WTC11 (cell line): ENCODE data around the gene COL4A1. TPM values are rescaled to one million over a fixed set of nuclear protein-coding genes. Genes with fewer than 3 reads are reported as not detected.

Source experiments
- ATAC-seq: fragments of 200-7000 bp; cut with Tn5 transposase; 2 replicates; pipeline ENCODE4 v1.10.0; 2021; ENCODE audit warnings: mild to moderate bottlenecking, moderate library complexity
- CTCF ChIA-PET: fragments of 300-600 bp; sonication (Branson Sonifier 250); formaldehyde crosslinking; loops from one replicate; lab custom pipeline; 2021; ENCODE audit warnings: antibody characterized with exemption; lab: Charles Lee
- POLR2A ChIA-PET: fragments of 350-600 bp; sonication (Branson Sonifier 250); formaldehyde crosslinking; loops from one replicate; lab custom pipeline; 2021; ENCODE audit warnings: antibody characterized with exemption; lab: Charles Lee
- DNase-seq: peaks from one replicate; pipeline ENCODE4 v3.0.0; 2021; ENCODE audit warnings: low spot score
- H3K27ac Mint-ChIP-seq: 2 replicates; pipeline ENCODE4 v1.8.0; 2021; ENCODE audit warnings: mixed read lengths
- H3K27me3 Mint-ChIP-seq: 2 replicates; pipeline ENCODE4 v1.8.0; 2021; ENCODE audit warnings: low read depth, mild to moderate bottlenecking, moderate library complexity, mixed read lengths
- H3K36me3 Mint-ChIP-seq: 2 replicates; pipeline ENCODE4 v1.8.0; 2021; ENCODE audit warnings: mixed read lengths
- H3K4me1 Mint-ChIP-seq: 2 replicates; pipeline ENCODE4 v1.8.0; 2022; ENCODE audit warnings: mixed read lengths
- H3K4me3 Mint-ChIP-seq: 2 replicates; pipeline ENCODE4 v1.8.0; 2021; ENCODE audit warnings: mild to moderate bottlenecking, moderate library complexity, mixed read lengths
- H3K9me3 Mint-ChIP-seq: 2 replicates; pipeline ENCODE4 v1.8.0; 2021; ENCODE audit warnings: mixed read lengths
- CBFB ChIP-seq: sonication (generic); formaldehyde crosslinking; IDR thresholded peaks from 2 replicates; pipeline ENCODE4 v1.8.1; 2022; ENCODE audit warnings: mild to moderate bottlenecking, low read depth, missing genetic modification reagents
- FOXJ3 ChIP-seq: sonication (generic); formaldehyde crosslinking; IDR thresholded peaks from 2 replicates; pipeline ENCODE4 v1.9.0; 2021; ENCODE audit warnings: missing genetic modification reagents, mild to moderate bottlenecking, borderline replicate concordance
- GRHL2 ChIP-seq: fragments of 250-450 bp; sonication (Bioruptor Pico); IDR thresholded peaks from 2 replicates; pipeline ENCODE4 v1.8.0; 2022; ENCODE audit warnings: mild to moderate bottlenecking, moderate library complexity; ENCODE audit not compliant: insufficient replicate concordance, severe bottlenecking
- HMGA2 ChIP-seq: fragments of 250-450 bp; sonication (Bioruptor Pico); IDR thresholded peaks from 2 replicates; pipeline ENCODE4 v1.4.0; 2021; ENCODE audit warnings: mild to moderate bottlenecking, moderate library complexity
- IRF2 ChIP-seq: sonication (generic); formaldehyde crosslinking; IDR thresholded peaks from 2 replicates; pipeline ENCODE4 v1.8.0; 2022; ENCODE audit warnings: low read depth, missing genetic modification reagents, borderline replicate concordance
- JUN ChIP-seq: sonication (generic); formaldehyde crosslinking; IDR thresholded peaks from 2 replicates; pipeline ENCODE4 v1.8.0; 2023; ENCODE audit warnings: mild to moderate bottlenecking, missing genetic modification reagents
- NR3C1 ChIP-seq: sonication (generic); formaldehyde crosslinking; conservative IDR thresholded peaks from 2 replicates; pipeline ENCODE4 v1.8.1; 2023; ENCODE audit warnings: low read depth, mild to moderate bottlenecking, missing genetic modification reagents
- OVOL2 ChIP-seq: fragments of 250-450 bp; sonication (Bioruptor Pico); IDR thresholded peaks from 2 replicates; pipeline ENCODE4 v1.9.0; 2021; ENCODE audit warnings: mild to moderate bottlenecking, borderline replicate concordance
- PRRX2 ChIP-seq: fragments of 250-450 bp; sonication (Bioruptor Pico); IDR thresholded peaks from 2 replicates; pipeline ENCODE4 v1.8.0; 2021; ENCODE audit warnings: mild to moderate bottlenecking
- SMAD4 ChIP-seq: sonication (generic); formaldehyde crosslinking; IDR thresholded peaks from 2 replicates; pipeline ENCODE4 v1.8.0; 2022; ENCODE audit warnings: mild to moderate bottlenecking, missing genetic modification reagents
- TCF7 ChIP-seq: sonication (generic); formaldehyde crosslinking; IDR thresholded peaks from 2 replicates; pipeline ENCODE4 v1.8.0; 2022; ENCODE audit warnings: mild to moderate bottlenecking, low read depth, missing genetic modification reagents, moderate library complexity
- TEAD1 ChIP-seq: sonication (generic); formaldehyde crosslinking; IDR thresholded peaks from 2 replicates; pipeline ENCODE4 v1.8.0; 2022; ENCODE audit warnings: mild to moderate bottlenecking, missing genetic modification reagents
- TP53 ChIP-seq: sonication (generic); formaldehyde crosslinking; IDR thresholded peaks from 2 replicates; pipeline ENCODE4 v1.8.1; 2023; ENCODE audit warnings: mild to moderate bottlenecking, missing genetic modification reagents
- ZNF396 ChIP-seq: fragments of 250-450 bp; sonication (Bioruptor Pico); IDR thresholded peaks from 2 replicates; pipeline ENCODE4 v1.8.0; 2021; ENCODE audit warnings: mild to moderate bottlenecking, moderate library complexity, borderline replicate concordance
- ZNF416 ChIP-seq: fragments of 250-450 bp; sonication (Bioruptor Pico); IDR thresholded peaks from 2 replicates; pipeline ENCODE4 v1.9.0; 2021; ENCODE audit warnings: mild to moderate bottlenecking, inconsistent platforms
- total RNA-seq: library from RNA; stranded (reverse); gene quantifications from 3 replicates; pipeline ENCODE4 v1.2.3, GENCODE V29; 2021
- TF ChIP-seq, protein P1 (sequence below): sonication (generic); formaldehyde crosslinking; conservative IDR thresholded peaks from 2 replicates; pipeline ENCODE4 v1.8.1; 2023; ENCODE audit warnings: mild to moderate bottlenecking, low read depth, missing genetic modification reagents, moderate library complexity
- TF ChIP-seq, protein P2 (sequence below): sonication (generic); formaldehyde crosslinking; IDR thresholded peaks from 2 replicates; pipeline ENCODE4 v1.8.1; 2022; ENCODE audit warnings: mild to moderate bottlenecking, moderate library complexity, missing genetic modification reagents
- TF ChIP-seq, protein P3 (sequence below): sonication (generic); formaldehyde crosslinking; IDR thresholded peaks from 2 replicates; pipeline ENCODE4 v1.8.0; 2022; ENCODE audit warnings: mild to moderate bottlenecking, missing genetic modification reagents
- TF ChIP-seq, protein P4 (sequence below): sonication (generic); formaldehyde crosslinking; IDR thresholded peaks from 2 replicates; pipeline ENCODE4 v1.8.0; 2022; ENCODE audit warnings: missing genetic modification reagents
- TF ChIP-seq, protein P5 (sequence below): sonication (generic); formaldehyde crosslinking; IDR thresholded peaks from 2 replicates; pipeline ENCODE4 v1.8.1; 2023; ENCODE audit warnings: mild to moderate bottlenecking, missing genetic modification reagents

Gene COL4A1
- total RNA-seq, 1 experiment from 2014 or later = 89.6 TPM

DNA sequence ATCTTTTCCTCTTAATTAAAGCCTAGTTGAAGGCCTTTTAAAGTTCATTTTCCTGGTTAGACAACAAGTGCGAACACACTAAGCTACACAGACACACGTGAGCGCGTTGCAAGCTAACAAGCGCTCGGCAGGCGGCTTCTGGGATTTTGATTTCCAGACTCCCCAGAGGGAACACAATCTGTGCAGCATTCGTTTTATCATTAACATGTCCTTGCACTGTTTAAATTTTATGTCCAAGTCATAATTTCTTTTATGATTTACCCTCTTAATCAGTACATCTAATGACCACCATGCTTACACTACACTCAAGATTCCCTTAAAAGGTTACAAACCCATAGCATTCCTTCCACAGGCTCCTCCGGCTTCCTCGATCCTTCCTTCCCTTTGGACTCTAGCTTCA lies 16.8 kb downstream of the COL4A1 start:
- no peaks in the 10 kb centered on the region for H3K4me1 Mint-ChIP-seq
- TF ChIP-seq FOXJ3 (CRISPR knock-in tag) (no peak), SMAD4 (CRISPR knock-in tag) (no peak), TP53 (CRISPR knock-in tag) (no peak), JUN (CRISPR knock-in tag) (no peak), HMGA2 (no peak), TEAD1 (no peak), OVOL2 (no peak), PRRX2 (CRISPR knock-in tag) (no peak), ZNF396 (CRISPR knock-in tag) (no peak), ZNF416 (CRISPR knock-in tag) (no peak), NR3C1 (no peak), GRHL2 (CRISPR knock-in tag) (no peak), CBFB (CRISPR knock-in tag) (no peak)
- TF ChIP-seq, protein P1, sequence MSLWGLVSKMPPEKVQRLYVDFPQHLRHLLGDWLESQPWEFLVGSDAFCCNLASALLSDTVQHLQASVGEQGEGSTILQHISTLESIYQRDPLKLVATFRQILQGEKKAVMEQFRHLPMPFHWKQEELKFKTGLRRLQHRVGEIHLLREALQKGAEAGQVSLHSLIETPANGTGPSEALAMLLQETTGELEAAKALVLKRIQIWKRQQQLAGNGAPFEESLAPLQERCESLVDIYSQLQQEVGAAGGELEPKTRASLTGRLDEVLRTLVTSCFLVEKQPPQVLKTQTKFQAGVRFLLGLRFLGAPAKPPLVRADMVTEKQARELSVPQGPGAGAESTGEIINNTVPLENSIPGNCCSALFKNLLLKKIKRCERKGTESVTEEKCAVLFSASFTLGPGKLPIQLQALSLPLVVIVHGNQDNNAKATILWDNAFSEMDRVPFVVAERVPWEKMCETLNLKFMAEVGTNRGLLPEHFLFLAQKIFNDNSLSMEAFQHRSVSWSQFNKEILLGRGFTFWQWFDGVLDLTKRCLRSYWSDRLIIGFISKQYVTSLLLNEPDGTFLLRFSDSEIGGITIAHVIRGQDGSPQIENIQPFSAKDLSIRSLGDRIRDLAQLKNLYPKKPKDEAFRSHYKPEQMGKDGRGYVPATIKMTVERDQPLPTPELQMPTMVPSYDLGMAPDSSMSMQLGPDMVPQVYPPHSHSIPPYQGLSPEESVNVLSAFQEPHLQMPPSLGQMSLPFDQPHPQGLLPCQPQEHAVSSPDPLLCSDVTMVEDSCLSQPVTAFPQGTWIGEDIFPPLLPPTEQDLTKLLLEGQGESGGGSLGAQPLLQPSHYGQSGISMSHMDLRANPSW (CRISPR knock-in tag) = no peak
- TF ChIP-seq, protein P2, sequence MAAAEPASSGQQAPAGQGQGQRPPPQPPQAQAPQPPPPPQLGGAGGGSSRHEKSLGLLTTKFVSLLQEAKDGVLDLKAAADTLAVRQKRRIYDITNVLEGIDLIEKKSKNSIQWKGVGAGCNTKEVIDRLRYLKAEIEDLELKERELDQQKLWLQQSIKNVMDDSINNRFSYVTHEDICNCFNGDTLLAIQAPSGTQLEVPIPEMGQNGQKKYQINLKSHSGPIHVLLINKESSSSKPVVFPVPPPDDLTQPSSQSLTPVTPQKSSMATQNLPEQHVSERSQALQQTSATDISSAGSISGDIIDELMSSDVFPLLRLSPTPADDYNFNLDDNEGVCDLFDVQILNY = no peak
- TF ChIP-seq, protein P3, sequence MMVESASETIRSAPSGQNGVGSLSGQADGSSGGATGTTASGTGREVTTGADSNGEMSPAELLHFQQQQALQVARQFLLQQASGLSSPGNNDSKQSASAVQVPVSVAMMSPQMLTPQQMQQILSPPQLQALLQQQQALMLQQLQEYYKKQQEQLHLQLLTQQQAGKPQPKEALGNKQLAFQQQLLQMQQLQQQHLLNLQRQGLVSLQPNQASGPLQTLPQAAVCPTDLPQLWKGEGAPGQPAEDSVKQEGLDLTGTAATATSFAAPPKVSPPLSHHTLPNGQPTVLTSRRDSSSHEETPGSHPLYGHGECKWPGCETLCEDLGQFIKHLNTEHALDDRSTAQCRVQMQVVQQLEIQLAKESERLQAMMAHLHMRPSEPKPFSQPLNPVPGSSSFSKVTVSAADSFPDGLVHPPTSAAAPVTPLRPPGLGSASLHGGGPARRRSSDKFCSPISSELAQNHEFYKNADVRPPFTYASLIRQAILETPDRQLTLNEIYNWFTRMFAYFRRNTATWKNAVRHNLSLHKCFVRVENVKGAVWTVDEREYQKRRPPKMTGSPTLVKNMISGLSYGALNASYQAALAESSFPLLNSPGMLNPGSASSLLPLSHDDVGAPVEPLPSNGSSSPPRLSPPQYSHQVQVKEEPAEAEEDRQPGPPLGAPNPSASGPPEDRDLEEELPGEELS (CRISPR knock-in tag) = no peak
- no peak overlapping the region for H3K4me3 Mint-ChIP-seq
- ATAC-seq (no peak), DNase-seq (no peak)
- CTCF ChIA-PET = interaction anchor here (0.9 to 1.3 kb wide), 2 partner anchors 17 to 117 kb away, joined by 3 read pairs; partner anchors contain the start of genes COL4A1 and COL4A2
- H3K36me3 Mint-ChIP-seq = peaks cover 4% of the 10 kb centered on the region; the same call in 1 of the 2 replicates
- H3K9me3 Mint-ChIP-seq = peaks cover 13% of the 10 kb centered on the region
- POLR2A ChIA-PET = no interaction called here
- no peaks in the 10 kb centered on the region for H3K27me3 Mint-ChIP-seq
- H3K27ac Mint-ChIP-seq = no peak overlapping the region

DNA sequence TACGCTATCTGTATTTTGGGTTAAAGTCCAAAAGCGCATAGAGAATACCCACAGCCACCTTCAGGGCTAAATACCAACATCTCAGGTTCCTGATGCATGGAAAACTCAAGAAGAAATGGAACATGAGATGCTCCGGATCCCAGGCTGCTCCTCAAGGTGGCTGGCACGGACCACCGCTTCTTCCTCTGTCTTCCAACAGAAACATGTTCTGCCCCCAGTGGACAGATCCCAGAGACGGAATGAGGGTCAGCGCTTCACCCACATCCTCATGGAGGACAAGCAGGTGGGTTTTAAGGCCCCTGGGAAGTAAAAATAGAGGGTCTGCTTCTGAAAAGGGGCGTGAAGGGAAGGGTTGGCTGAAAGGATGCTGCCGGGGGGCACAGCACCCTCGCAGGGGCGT lies 17.3 kb downstream of the COL4A1 start:
- Mint-ChIP-seq H3K36me3 (peaks cover 4% of the 10 kb centered on the region; the same call in 1 of the 2 replicates), H3K4me1 (no peaks in the 10 kb centered on the region), H3K27me3 (no peaks in the 10 kb centered on the region), H3K27ac (no peak overlapping the region; the same call in 1 of the 2 replicates), H3K4me3 (no peak overlapping the region), H3K9me3 (peaks cover 13% of the 10 kb centered on the region)
- DNase-seq (no peak), ATAC-seq (no peak)
- CTCF ChIA-PET = interaction anchor here (0.9 kb wide), 1 partner anchor 117 kb away, joined by 3 read pairs; no protein-coding TSS in a partner anchor
- POLR2A ChIA-PET = no interaction called here
- TF ChIP-seq, protein P4, sequence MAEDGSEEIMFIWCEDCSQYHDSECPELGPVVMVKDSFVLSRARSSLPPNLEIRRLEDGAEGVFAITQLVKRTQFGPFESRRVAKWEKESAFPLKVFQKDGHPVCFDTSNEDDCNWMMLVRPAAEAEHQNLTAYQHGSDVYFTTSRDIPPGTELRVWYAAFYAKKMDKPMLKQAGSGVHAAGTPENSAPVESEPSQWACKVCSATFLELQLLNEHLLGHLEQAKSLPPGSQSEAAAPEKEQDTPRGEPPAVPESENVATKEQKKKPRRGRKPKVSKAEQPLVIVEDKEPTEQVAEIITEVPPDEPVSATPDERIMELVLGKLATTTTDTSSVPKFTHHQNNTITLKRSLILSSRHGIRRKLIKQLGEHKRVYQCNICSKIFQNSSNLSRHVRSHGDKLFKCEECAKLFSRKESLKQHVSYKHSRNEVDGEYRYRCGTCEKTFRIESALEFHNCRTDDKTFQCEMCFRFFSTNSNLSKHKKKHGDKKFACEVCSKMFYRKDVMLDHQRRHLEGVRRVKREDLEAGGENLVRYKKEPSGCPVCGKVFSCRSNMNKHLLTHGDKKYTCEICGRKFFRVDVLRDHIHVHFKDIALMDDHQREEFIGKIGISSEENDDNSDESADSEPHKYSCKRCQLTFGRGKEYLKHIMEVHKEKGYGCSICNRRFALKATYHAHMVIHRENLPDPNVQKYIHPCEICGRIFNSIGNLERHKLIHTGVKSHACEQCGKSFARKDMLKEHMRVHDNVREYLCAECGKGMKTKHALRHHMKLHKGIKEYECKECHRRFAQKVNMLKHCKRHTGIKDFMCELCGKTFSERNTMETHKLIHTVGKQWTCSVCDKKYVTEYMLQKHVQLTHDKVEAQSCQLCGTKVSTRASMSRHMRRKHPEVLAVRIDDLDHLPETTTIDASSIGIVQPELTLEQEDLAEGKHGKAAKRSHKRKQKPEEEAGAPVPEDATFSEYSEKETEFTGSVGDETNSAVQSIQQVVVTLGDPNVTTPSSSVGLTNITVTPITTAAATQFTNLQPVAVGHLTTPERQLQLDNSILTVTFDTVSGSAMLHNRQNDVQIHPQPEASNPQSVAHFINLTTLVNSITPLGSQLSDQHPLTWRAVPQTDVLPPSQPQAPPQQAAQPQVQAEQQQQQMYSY (CRISPR knock-in tag) = no peak
- TF ChIP-seq, protein P5, sequence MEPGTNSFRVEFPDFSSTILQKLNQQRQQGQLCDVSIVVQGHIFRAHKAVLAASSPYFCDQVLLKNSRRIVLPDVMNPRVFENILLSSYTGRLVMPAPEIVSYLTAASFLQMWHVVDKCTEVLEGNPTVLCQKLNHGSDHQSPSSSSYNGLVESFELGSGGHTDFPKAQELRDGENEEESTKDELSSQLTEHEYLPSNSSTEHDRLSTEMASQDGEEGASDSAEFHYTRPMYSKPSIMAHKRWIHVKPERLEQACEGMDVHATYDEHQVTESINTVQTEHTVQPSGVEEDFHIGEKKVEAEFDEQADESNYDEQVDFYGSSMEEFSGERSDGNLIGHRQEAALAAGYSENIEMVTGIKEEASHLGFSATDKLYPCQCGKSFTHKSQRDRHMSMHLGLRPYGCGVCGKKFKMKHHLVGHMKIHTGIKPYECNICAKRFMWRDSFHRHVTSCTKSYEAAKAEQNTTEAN = no peak
- TF ChIP-seq TCF7 (CRISPR knock-in tag) (no peak), IRF2 (CRISPR knock-in tag) (no peak)
